HEK293 (cell line): Measurements from ENCODE around the gene STX5.
"Not testable (repeated sequence)": the region's sequence is repeated elsewhere in the genome, so short reads cannot be mapped to it uniquely, and the experiment has no call there.

Source experiments
- CTCF ChIA-PET: fragments of 350-600 bp; formaldehyde crosslinking; extraction: SDS; loops from one replicate; lab custom pipeline; 2021; ENCODE audit warnings: antibody characterized with exemption; lab: Yijun Ruan, JAX
- POLR2A ChIA-PET: fragments of 300-600 bp; formaldehyde crosslinking; extraction: SDS; loops from one replicate; lab custom pipeline; 2020; ENCODE audit warnings: antibody characterized with exemption, inconsistent platforms; lab: Yijun Ruan, JAX
- H3K27ac ChIP-seq: fragments of 200-500 bp; sonication (Bioruptor generic); 2 replicates; pipeline ENCODE4 v1.5.1; 2014; ENCODE audit warnings: low read depth, low read length, control low read depth, inconsistent platforms; ENCODE audit errors: extremely low read depth
- H3K36me3 ChIP-seq, 2 experiments: fragments of 200-500 bp in 1 of 2; sonication (Bioruptor generic) in 1 of 2; 1 replicate in 1 of 2; 2 replicates in 1 of 2; pipeline ENCODE4 v1.5.1; 2014 to 2017; ENCODE audit warnings: inconsistent platforms in 2 of 2, low read length in 2 of 2; ENCODE audit not compliant: control insufficient read depth in 2 of 2, insufficient read depth in 1 of 2
- H3K4me1 ChIP-seq: fragments of 200-500 bp; sonication (Bioruptor generic); 2 replicates; pipeline ENCODE4 v1.5.1; 2014; ENCODE audit warnings: mild to moderate bottlenecking, low read length, inconsistent platforms; ENCODE audit not compliant: control insufficient read depth, insufficient read depth
- H3K4me3 ChIP-seq: 2 replicates; pipeline ENCODE4 v1.5.1; 2011; ENCODE audit warnings: low read depth, mild to moderate bottlenecking, control low read depth, low read length, moderate library complexity
- H3K9me3 ChIP-seq: fragments of 200-500 bp; sonication (Bioruptor generic); 2 replicates; pipeline ENCODE4 v1.5.1; 2014; ENCODE audit warnings: low read depth, low read length, inconsistent platforms; ENCODE audit not compliant: control insufficient read depth, insufficient read depth
- WT1 ChIP-seq: fragments of 450-650 bp; formaldehyde crosslinking; IDR thresholded peaks from 2 replicates; pipeline ENCODE4 v1.5.1; 2016; ENCODE audit warnings: missing biosample characterization, missing genetic modification characterization
- ZNF223 ChIP-seq: fragments of 450-650 bp; formaldehyde crosslinking; IDR thresholded peaks from 2 replicates; pipeline ENCODE4 v1.5.1; 2016; ENCODE audit warnings: missing biosample characterization, missing genetic modification characterization
- ZNF366 ChIP-seq: fragments of 450-650 bp; formaldehyde crosslinking; conservative IDR thresholded peaks from 2 replicates; pipeline ENCODE4 v1.5.1; 2016; ENCODE audit warnings: missing biosample characterization, missing genetic modification characterization

Gene STX5

GRCh38 chr11:62760867-62761227 lies 71.0 kb downstream of the STX5 start:
- TF ChIP-seq ZNF366 (tag by site-specific recombination) (peak; percentile 70), WT1 (0 out of 2 replicates have a peak, but pooled peaks have one; percentile 11)
- TF ChIP-seq, all 188 proteins: peak for 2; not testable (repeated sequence) for 186
- H3K4me3 ChIP-seq, H3K27ac ChIP-seq, H3K4me1 ChIP-seq, H3K9me3 ChIP-seq: not testable (repeated sequence)
- ChIA-PET CTCF (interaction anchor here (3.3 kb wide), 1 partner anchor 9 kb away, joined by 28 read pairs; the partner anchor contains the start of gene TAF6L), POLR2A (interaction anchor here (0.6 to 4.2 kb wide), 22 partner anchors 7 to 187 kb away, joined by 3 to 35 read pairs (median 7); partner anchors contain the start of genes C11orf98, CSKMT, EEF1G and HNRNPUL2)
- H3K36me3 ChIP-seq: peaks cover 0 to 18% of the 10 kb centered on the region in 2 experiments; a peak in 2 of 3 replicates

GRCh38 chr11:62757846-62758788 lies 73.7 kb downstream of the STX5 start:
- Histone ChIP-seq H3K4me3 (no peak overlapping the region), H3K36me3 (peaks cover 0 to 7% of the 10 kb centered on the region in 2 experiments; a peak in 2 of 3 replicates), H3K4me1 (peaks cover 4% of the 10 kb centered on the region; the same call in 1 of the 2 replicates), H3K27ac (no peak overlapping the region), H3K9me3 (no peaks in the 10 kb centered on the region)
- ChIA-PET POLR2A (interaction anchor here (1.1 to 1.5 kb wide), 3 partner anchors 11 to 97 kb away, joined by 3 to 4 read pairs (median 4); partner anchors contain the start of gene TMEM179B), CTCF (interaction anchor here (0.8 to 1.9 kb wide), 2 partner anchors 9 to 12 kb away, joined by 5 to 6 read pairs; no protein-coding TSS in a partner anchor)
- TF ChIP-seq ZNF223 (tag by site-specific recombination): no peak
